ENCODE data around the gene ETS2.

DNA sequence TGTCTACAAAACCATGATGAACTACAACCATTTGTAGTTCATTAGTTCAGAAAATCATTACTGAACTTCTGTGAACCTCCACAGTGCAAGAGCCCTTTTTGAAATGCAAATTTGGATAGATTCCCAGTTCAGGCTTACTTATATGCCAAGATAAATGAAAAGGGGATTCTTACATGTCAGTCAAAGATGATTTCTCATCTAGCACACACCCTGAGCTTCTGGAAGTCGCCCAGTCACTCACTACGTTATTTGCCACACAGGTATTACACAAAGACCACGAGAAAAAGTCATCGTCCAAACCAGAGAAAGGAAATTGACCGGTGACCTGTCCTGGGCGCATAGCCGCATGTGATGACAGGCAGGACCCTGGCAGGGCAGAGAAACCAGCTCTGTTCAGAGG is 41.8 kb downstream of the ETS2 start:
- TF ChIP-seq, protein P1, sequence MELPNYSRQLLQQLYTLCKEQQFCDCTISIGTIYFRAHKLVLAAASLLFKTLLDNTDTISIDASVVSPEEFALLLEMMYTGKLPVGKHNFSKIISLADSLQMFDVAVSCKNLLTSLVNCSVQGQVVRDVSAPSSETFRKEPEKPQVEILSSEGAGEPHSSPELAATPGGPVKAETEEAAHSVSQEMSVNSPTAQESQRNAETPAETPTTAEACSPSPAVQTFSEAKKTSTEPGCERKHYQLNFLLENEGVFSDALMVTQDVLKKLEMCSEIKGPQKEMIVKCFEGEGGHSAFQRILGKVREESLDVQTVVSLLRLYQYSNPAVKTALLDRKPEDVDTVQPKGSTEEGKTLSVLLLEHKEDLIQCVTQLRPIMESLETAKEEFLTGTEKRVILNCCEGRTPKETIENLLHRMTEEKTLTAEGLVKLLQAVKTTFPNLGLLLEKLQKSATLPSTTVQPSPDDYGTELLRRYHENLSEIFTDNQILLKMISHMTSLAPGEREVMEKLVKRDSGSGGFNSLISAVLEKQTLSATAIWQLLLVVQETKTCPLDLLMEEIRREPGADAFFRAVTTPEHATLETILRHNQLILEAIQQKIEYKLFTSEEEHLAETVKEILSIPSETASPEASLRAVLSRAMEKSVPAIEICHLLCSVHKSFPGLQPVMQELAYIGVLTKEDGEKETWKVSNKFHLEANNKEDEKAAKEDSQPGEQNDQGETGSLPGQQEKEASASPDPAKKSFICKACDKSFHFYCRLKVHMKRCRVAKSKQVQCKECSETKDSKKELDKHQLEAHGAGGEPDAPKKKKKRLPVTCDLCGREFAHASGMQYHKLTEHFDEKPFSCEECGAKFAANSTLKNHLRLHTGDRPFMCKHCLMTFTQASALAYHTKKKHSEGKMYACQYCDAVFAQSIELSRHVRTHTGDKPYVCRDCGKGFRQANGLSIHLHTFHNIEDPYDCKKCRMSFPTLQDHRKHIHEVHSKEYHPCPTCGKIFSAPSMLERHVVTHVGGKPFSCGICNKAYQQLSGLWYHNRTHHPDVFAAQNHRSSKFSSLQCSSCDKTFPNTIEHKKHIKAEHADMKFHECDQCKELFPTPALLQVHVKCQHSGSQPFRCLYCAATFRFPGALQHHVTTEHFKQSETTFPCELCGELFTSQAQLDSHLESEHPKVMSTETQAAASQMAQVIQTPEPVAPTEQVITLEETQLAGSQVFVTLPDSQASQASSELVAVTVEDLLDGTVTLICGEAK (IDR thresholded peaks at IDR 0.05; ENCODE audit: borderline replicate concordance) = no peak
- TF ChIP-seq CHD2 (IDR thresholded peaks at IDR 0.05; ENCODE audit: borderline replicate concordance, low read depth, low read length) = no peak
- TF ChIP-seq, protein P2, sequence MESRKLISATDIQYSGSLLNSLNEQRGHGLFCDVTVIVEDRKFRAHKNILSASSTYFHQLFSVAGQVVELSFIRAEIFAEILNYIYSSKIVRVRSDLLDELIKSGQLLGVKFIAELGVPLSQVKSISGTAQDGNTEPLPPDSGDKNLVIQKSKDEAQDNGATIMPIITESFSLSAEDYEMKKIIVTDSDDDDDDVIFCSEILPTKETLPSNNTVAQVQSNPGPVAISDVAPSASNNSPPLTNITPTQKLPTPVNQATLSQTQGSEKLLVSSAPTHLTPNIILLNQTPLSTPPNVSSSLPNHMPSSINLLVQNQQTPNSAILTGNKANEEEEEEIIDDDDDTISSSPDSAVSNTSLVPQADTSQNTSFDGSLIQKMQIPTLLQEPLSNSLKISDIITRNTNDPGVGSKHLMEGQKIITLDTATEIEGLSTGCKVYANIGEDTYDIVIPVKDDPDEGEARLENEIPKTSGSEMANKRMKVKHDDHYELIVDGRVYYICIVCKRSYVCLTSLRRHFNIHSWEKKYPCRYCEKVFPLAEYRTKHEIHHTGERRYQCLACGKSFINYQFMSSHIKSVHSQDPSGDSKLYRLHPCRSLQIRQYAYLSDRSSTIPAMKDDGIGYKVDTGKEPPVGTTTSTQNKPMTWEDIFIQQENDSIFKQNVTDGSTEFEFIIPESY (IDR thresholded peaks at IDR 0.05) = no peak
- no peak for TF ChIP-seq NR2C2 (IDR thresholded peaks at IDR 0.05; ENCODE audit: borderline replicate concordance, control insufficient read depth, insufficient read length, low read depth)
- TF ChIP-seq, protein P3, sequence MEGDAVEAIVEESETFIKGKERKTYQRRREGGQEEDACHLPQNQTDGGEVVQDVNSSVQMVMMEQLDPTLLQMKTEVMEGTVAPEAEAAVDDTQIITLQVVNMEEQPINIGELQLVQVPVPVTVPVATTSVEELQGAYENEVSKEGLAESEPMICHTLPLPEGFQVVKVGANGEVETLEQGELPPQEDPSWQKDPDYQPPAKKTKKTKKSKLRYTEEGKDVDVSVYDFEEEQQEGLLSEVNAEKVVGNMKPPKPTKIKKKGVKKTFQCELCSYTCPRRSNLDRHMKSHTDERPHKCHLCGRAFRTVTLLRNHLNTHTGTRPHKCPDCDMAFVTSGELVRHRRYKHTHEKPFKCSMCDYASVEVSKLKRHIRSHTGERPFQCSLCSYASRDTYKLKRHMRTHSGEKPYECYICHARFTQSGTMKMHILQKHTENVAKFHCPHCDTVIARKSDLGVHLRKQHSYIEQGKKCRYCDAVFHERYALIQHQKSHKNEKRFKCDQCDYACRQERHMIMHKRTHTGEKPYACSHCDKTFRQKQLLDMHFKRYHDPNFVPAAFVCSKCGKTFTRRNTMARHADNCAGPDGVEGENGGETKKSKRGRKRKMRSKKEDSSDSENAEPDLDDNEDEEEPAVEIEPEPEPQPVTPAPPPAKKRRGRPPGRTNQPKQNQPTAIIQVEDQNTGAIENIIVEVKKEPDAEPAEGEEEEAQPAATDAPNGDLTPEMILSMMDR (IDR thresholded peaks at IDR 0.05 in 2 of 3, conservative IDR thresholded peaks at IDR 0.05 in 1 of 3; ENCODE audit: control insufficient read depth in 2 of 3, extremely low read depth in 1 of 3, insufficient read depth in 1 of 3, low read depth in 3 of 3, low read length in 3 of 3) = no peak
- no peak for TF ChIP-seq ZNF24 (IDR thresholded peaks at IDR 0.05)
- TF ChIP-seq, protein P4, sequence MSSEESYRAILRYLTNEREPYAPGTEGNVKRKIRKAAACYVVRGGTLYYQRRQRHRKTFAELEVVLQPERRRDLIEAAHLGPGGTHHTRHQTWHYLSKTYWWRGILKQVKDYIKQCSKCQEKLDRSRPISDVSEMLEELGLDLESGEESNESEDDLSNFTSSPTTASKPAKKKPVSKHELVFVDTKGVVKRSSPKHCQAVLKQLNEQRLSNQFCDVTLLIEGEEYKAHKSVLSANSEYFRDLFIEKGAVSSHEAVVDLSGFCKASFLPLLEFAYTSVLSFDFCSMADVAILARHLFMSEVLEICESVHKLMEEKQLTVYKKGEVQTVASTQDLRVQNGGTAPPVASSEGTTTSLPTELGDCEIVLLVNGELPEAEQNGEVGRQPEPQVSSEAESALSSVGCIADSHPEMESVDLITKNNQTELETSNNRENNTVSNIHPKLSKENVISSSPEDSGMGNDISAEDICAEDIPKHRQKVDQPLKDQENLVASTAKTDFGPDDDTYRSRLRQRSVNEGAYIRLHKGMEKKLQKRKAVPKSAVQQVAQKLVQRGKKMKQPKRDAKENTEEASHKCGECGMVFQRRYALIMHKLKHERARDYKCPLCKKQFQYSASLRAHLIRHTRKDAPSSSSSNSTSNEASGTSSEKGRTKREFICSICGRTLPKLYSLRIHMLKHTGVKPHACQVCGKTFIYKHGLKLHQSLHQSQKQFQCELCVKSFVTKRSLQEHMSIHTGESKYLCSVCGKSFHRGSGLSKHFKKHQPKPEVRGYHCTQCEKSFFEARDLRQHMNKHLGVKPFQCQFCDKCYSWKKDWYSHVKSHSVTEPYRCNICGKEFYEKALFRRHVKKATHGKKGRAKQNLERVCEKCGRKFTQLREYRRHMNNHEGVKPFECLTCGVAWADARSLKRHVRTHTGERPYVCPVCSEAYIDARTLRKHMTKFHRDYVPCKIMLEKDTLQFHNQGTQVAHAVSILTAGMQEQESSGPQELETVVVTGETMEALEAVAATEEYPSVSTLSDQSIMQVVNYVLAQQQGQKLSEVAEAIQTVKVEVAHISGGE (CRISPR knock-in tag; IDR thresholded peaks at IDR 0.05) = no peak
- TF ChIP-seq USF1 (IDR thresholded peaks at IDR 0.05; ENCODE audit: borderline replicate concordance, extremely low read length, insufficient read depth, low read depth, low read length) = no peak
- TF ChIP-seq TARDBP (IDR thresholded peaks at IDR 0.05; ENCODE audit: borderline replicate concordance) = no peak
- no peak for TF ChIP-seq CBFB (IDR thresholded peaks at IDR 0.05; ENCODE audit: low read depth)
- no peak for TF ChIP-seq RAD21 (IDR thresholded peaks at IDR 0.05; ENCODE audit: insufficient read depth, low read depth, low read length)
- no peak for TF ChIP-seq PAX8 (IDR thresholded peaks at IDR 0.05)
- TF ChIP-seq ATF2 (IDR thresholded peaks at IDR 0.05; ENCODE audit: low read length) = no peak
